NCI-H2029 (cell line): ENCODE data around the gene FAM241B.

ENCODE experiments used
- DNase-seq: peaks from one replicate; lab custom pipeline; 2025; lab: John Stamatoyannopoulos, UW

Gene FAM241B

DNA sequence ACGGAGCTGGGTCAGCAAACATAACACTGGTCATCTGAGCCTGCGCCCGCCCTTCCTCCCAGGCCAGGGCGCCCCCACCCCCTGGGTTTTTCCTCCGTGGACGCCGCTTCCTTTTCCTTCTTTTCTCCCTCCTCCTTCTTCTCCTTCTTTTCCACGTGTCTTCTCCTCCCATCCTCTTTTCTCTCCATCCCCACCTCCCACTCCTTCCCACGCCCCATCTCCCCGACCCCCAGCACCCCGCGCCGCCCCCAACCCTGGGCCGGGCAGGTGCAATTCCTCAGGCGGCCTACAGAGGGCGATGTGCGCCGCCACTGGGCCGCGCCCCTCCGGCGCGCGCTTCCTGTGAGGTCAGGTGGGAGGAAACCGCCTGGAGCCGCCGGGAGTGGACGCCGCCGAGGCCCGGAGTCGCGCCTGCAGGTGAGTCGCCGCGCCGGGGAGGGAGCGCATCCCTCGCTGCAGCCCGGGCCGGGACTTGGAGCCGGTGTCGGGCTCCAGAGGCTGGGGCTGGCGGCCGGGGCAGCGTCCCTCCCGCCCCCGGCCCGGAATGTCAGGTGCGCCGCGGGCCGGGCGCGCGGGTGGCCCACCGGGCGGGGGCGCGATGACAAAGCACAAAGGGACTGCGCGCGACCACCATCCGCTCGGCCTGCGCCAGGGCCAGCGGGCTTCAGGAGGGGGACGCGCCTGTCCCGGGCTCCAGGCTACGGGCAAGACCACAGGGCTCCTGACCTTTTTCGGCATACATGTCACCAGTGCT lies at the start of gene FAM241B:
Gene FAM241B, plus strand, starts transcription at position 351 of the 754 bp plus-strand sequence. CDS start 1,497 bp downstream, outside the sequence.
- DNase-seq, result peak; percentile 49

DNA sequence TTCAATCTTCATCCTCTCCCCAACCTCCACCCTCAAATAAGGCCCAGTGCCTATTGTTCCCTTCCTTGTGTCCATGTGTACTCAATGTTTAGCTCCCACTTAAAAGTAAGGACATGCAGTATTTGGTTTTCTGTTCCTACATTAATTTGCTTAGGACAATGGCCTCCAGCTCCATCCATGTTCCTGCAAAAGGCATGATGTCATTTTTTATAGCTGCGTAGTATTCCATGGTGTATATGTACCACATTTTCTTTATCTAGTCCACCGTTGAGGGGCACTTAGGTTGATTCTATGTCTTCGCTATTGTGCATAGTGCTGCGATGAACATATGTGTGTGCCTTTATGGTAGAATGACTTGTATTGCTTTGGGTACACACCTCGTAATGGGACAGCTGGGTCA lies 49.6 kb upstream of the FAM241B start:
- no peak for DNase-seq

DNA sequence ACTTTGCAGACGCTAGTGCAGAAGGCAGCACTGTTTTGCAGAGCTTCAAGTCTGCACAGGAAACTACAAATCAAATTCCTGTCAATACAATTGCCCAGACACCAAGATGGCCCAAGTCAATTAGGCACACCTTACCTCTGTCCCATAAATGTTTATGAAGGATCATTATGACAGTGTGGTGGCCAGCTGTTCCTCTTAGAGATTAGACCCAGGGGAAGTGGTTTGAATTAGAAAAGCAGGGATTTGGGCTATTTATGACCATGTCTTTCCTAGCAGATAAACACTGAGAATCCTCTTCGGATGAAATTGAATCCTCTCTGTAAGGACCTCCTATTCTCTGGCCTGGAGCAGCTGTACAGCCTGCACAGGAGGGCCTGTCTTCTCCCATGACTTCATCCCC lies 46.9 kb upstream of the FAM241B start:
- no peak for DNase-seq

GRCh38 chr10:69584624-69585023 lies 45.4 kb upstream of the FAM241B start:
- DNase-seq, result no peak

DNA sequence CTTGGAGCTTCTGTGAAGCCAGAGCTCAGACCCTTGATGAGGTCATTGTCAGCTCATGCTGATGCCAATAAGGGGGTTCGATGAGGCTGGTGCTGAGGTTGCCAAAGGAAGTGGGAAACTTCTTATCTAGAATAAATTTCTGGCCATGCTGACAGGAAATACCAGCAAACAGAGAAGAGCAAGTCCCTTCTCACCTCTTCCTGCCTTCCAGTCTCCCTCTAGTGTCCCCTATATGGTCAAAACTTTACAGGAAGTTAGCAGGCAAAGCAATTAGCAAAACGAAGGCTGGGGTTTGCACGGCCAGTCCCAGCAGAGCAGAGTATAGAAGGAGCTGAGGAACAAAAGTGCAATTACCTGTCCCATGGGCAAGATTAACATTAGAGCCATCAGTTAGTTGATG lies 41.7 kb upstream of the FAM241B start:
- no peak for DNase-seq

DNA sequence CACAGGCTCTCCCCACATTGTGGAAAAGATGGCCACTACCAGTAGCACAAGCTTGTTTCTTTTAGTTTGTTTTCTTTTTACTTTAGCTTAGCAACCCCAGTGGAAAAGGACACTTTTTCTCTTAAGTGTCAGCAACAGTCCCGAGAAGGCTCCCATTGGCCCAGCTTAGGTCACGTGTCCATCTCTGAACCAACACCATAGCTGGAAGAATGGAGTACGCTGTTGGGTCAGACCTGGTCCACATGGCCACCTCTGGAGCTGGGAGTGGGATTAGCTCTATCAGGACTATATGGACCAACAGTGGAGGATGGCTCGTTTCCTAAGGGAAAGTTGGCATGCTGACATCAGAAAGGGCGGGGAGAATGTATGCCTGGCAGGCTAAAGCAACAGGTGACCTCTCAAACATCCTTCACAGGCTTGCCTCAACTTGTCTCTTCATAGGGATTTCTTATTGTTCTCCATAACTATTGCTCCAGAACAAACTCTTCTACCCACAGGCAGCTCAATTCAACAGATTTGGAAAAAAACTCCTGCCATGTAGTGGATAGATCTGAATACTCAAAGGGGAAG lies 29.2 kb upstream of the FAM241B start:
- DNase-seq, result no peak

GRCh38 chr10:69609077-69609476 lies 21.0 kb upstream of the FAM241B start:
- DNase-seq, result no peak

- no peak for DNase-seq
Observed at GRCh38 chr10:69612760-69613159, 17.3 kb upstream of the FAM241B start.

- DNase-seq, result no peak
Observed at GRCh38 chr10:69614130-69614529, 15.9 kb upstream of the FAM241B start.

- DNase-seq, result no peak
Observed at GRCh38 chr10:69616358-69616757, 13.7 kb upstream of the FAM241B start.

GRCh38 chr10:69618746-69619145 lies 11.3 kb upstream of the FAM241B start:
- DNase-seq, result no peak

DNA sequence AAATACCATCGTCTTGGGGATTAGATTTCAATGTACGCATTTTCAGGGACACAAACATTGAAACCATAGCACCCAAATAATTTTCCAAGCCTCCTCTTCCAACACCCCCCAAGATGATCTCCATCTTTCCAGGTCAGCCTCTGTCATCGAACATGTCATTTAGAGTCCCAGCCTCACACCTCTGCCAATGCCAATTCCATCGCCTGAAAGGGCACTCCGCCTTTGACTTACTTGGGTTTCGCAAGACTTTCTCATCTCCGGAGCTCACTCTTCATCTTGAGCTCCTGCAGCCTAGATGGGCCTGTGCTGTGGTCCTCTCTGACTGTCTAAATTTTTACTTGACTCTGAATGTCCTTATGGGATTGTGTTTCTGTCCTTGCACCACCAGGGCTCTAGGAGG lies 10.4 kb upstream of the FAM241B start:
- no peak for DNase-seq

DNA sequence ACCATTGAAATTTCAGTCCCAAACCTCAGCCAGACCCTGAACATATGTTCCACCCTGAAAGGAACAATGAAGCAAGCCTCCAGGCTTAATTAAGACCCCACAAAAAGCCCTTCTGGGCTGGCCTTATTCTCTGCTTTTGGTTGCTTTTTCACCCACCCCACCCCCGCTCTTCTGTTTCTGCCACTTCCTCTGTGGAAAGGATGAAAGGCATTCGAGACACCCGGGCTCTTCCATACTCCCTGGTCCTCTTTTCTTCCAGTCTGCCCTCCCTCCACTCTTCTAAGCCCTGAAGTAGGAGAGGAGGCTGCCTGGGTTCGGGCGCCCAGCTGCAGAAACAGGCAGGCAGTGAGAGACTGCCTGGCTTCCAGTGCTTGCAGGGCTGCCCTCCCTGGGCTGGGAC lies 9.4 kb upstream of the FAM241B start:
- DNase-seq, result no peak

DNA sequence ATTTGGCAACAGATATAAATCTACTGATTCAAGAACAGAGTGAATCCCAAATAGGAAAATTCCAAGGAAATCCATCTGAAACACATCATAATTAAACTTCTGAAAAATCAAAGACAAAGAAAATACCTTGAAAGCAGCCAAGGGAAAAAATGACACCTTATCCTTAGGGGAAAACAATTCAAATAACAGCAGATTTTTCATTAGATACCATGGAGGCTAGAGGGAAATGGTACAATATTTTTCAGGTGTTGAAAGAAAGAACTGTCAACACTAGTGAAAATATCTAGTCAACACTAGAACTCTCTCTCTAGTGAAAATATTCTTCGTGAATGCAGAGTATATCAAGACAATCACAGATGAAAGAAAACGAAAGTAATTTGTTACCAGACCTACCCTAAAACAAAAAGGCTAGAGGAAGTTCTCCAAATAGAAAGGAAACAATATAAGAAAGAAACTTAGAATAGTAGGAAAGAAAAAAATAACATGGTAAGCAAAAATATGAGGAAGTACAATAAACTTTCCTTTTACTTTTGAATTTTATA lies 5.7 kb upstream of the FAM241B start:
- no peak for DNase-seq

GRCh38 chr10:69626826-69627225 lies 3.2 kb upstream of the FAM241B start:
- no peak for DNase-seq

DNA sequence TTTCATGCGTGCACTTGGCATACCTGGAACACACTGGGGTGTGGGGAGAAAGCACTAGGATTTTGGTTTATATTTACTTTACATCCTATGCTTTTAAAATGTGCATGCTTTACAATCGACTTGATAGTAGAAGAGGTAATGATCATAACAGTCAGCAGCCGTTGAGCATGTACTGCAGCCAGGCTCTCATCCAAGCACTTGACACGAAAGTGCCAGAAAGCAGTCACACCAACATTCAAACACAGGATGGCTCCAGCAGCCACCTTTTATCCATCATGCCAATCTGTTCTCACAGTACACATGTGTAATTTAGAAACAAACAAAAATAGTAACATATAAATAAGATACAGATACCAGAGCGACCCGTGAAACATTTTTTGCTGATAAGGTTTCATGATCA lies 1.2 kb upstream of the FAM241B start:
- no peak for DNase-seq

DNA sequence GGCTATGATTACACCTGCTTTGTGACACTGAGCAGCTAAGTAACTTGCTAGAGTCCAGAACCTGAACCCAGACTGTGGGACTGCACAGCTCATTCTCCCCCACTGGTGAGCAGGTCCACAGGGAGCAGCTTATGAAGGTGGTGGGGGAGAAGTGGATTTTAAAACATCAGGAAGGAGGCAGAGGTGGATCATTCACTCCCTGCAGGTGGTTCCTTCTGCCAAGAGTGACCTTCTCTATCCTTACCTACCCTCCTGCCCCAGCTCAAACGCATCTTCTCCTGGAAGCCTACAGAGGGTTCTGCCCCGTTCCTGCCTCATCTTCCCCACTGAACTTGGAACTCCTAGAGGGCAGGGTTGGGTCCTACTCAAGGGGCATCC lies 539 bp upstream of the FAM241B start:
- no peak for DNase-seq

DNA sequence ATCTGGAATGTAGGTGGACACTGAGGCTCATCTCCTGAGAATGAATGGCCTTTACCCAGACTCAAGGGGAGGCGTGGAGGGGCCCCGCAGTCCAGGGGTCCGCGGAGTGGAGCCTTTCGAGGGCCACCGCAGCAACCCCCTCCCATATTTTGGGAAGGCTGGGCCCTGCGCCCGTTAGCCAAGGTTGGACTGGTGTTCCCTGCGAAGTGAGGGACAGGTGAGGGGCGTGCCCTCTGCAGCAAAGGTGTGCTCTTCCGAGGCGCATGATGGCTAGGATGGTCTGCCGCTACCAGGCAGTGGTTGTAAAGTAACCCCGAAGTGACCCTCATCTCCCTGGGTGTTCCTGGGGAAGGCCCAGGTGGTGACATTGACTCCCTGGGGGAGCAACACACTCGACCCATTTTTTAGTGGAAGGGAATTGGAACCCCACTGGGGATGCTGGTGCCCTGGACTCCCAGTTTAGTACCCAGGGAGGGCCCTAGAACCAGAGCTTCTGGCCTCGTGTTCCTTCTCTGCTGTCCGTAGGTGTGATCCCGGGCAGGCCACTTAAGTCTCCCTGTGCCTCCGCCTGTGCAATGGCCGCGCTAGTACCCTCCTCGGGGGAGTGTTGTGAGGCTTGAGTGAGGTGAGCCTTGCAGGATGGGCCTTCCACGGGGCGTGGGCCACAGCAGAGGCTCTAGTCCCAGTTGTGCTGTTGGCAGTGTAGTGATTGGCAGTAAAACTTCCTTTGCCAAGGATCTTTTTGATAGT lies 779 bp downstream of the FAM241B start:
- no peak for DNase-seq

GRCh38 chr10:69631566-69631965 lies 1.5 kb downstream of the FAM241B start:
- DNase-seq, result no peak

DNA sequence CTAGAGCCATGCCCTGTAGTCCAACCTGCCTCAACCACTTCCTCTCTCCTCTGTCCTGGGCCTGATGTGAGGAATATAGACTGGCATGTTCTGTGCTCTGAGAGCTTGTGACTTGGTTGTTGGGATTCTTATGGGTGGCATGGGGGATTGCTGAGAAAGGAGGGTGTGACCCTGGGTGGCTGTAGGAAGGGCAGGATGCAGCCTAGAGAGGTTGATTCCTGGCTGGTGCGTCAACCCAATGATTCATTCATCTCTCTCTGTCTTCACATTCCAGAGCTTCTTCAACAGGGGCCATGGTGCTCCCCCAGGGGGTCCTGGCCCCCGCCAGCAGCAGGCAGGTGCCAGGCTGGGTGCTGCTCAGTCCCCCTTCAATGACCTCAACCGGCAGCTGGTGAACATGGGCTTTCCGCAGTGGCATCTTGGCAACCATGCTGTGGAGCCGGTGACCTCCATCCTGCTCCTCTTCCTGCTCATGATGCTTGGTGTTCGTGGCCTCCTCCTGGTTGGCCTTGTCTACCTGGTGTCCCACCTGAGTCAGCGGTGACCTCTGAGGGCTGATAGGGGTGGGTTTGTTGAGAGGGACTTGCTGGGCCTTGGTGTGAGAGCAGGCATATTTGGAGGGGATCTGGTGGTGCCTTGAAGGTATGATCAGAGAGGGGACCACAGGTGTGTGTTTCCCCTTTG lies 2.6 kb downstream of the FAM241B start:
- no peak for DNase-seq

DNA sequence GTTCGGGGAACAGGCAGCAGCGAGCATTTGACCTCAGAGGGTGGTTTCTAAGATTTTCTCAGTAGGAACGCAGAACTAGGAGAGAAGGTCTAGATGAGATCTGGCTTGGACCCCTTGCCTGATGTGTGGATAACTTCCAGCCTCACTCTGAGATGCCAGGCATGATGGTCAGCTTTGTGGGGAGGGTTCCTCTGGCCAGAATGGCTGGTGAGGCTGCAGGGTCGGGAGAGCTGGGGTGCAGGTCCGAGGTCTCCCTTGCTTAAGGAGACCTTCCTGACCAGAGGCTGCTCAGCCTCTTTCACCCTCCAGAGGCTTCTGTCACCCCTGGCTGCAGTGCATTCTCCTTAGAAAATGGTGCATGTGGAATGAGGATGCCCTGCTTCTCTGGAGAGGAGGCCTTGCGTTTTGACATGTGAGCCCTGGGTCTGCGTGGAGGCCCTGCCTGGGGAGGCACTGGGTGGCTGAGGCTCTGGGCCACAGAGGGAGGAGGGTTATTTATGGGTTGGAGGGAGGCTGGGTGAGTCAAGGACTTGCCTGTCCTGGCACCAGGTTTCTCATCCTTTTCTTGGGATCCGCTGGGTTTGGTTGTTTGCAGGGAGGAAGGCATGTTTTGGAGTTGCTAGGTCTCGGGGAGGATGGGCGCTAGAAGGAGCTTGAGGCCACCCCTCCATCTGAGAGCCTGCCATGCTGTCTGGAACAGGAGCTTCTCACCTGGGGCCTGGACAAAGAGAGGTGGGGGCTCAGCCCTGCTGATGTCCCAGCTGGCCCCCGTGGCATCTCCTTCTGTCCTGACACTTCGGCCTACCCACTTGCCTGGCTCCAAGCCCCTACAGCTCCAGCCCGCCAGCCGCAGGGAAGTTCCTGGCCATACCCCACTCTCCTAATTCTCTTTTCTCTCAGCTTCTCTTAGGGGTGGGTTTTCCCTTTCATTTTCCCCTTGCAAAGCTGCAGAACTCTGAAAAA lies 3.9 kb downstream of the FAM241B start:
- DNase-seq, result no peak
